Measurements from ENCODE around the gene RPH3AL.

GRCh38 chr17:296906-297690 lies 55.5 kb downstream of the RPH3AL start:
- TF ChIP-seq BACH1 (IDR thresholded peaks at IDR 0.05; ENCODE audit: low read length) (no peak), CTCF (IDR thresholded peaks at IDR 0.05; ENCODE audit: control extremely low read depth in 1 of 3, insufficient read depth in 1 of 3, low read depth in 1 of 3, low read length in 3 of 3) (no peak), PHF8 (conservative IDR thresholded peaks at IDR 0.05; ENCODE audit: low read depth, low read length) (no peak), USF2 (IDR thresholded peaks at IDR 0.05; ENCODE audit: low read length) (no peak), POLR2A (IDR thresholded peaks at IDR 0.05; ENCODE audit: control extremely low read depth in 1 of 2, low read depth in 2 of 2, low read length in 2 of 2) (no peak), RFX5 (IDR thresholded peaks at IDR 0.05; ENCODE audit: borderline replicate concordance, low read depth, low read length) (no peak), MAX (IDR thresholded peaks at IDR 0.05) (no peak)

All from H1 (cell line).